GM12892 (cell line): Measurements from ENCODE around the gene GFPT1.

Source experiments
- POLR2A ChIP-seq: IDR thresholded peaks from 2 replicates; pipeline ENCODE4 v1.6.1; 2011; ENCODE audit warnings: low read depth, low read length, control low read depth
- TAF1 ChIP-seq: IDR thresholded peaks from 2 replicates; pipeline ENCODE4 v1.6.1; 2011; ENCODE audit warnings: low read depth, mild to moderate bottlenecking, control low read depth, low read length, borderline replicate concordance

DNA sequence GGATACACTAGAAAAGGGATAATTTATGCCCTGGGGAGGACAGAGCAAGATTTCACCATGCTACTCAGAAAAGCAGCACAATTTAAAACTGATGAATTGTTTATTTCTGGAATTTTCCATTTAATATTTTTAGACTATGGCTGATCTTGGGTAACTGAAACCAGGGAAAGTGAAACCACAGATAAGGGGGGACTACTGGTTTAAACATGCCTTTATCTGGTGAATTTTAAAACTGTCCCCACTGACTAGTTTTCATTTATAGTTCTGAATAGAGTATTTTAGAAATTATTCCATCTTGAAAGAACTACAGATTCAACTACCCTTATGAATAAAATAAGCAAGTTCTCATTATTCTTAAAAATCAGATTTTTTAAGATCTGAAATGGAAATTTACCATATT is 35.2 kb upstream of the GFPT1 start:
- no peak for TF ChIP-seq POLR2A
- no peak for TF ChIP-seq TAF1
